Measurements from ENCODE around the gene ITPRIPL2.

ITPRIPL2 gene

GRCh38 chr16:19130385-19130784 is 16.6 kb downstream of the ITPRIPL2 start:
- CTCF ChIA-PET = interaction anchor here (0.6 to 1.6 kb wide), 2 partner anchors 49 to 53 kb away, joined by 4 read pairs; no protein-coding TSS in a partner anchor

GRCh38 chr16:19130852-19131824 is 17.4 kb downstream of the ITPRIPL2 start:
- ChIA-PET POLR2A (interaction anchor here (0.8 to 1.8 kb wide), 5 partner anchors 11 to 45 kb away, joined by 3 to 6 read pairs (median 5); partner anchors contain the start of gene ITPRIPL2), CTCF (interaction anchor here (0.6 to 1.6 kb wide), 2 partner anchors 49 to 54 kb away, joined by 4 read pairs; no protein-coding TSS in a partner anchor)
- no peak for DNase-seq (ENCODE audit: extremely low spot score)
- TF ChIP-seq NFRKB (IDR thresholded peaks at IDR 0.05) (no peak), FOXA1 (IDR thresholded peaks at IDR 0.05) (no peak), LEF1 (IDR thresholded peaks at IDR 0.05; ENCODE audit: borderline replicate concordance) (no peak), TARDBP (IDR thresholded peaks at IDR 0.05) (no peak), FOXM1 (IDR thresholded peaks at IDR 0.05; ENCODE audit: borderline replicate concordance) (no peak), CTBP1 (IDR thresholded peaks at IDR 0.05; ENCODE audit: borderline replicate concordance) (no peak), ARNT (IDR thresholded peaks at IDR 0.05) (no peak), PKNOX1 (IDR thresholded peaks at IDR 0.05) (no peak), ZNF384 (IDR thresholded peaks at IDR 0.05) (no peak), FOXK2 (IDR thresholded peaks at IDR 0.05) (no peak), BHLHE40 (IDR thresholded peaks at IDR 0.05; ENCODE audit: borderline replicate concordance) (no peak), SUZ12 (IDR thresholded peaks at IDR 0.05) (no peak), ELF4 (IDR thresholded peaks at IDR 0.05) (no peak)

More at GRCh38 chr16:19130385-19130784, 16.6 kb downstream of the ITPRIPL2 start:
- POLR2A ChIA-PET = interaction anchor here (0.8 to 1.8 kb wide), 5 partner anchors 11 to 44 kb away, joined by 3 to 6 read pairs (median 5); partner anchors contain the start of gene ITPRIPL2
- TF ChIP-seq SP1 (IDR thresholded peaks at IDR 0.05) (no peak), FOXA1 (IDR thresholded peaks at IDR 0.05) (no peak), SUZ12 (IDR thresholded peaks at IDR 0.05) (no peak)
- no peak for DNase-seq (ENCODE audit: extremely low spot score)

GRCh38 chr16:19131825-19132218 is 18.1 kb downstream of the ITPRIPL2 start:
- CTCF ChIA-PET = interaction anchor here (0.7 to 1.6 kb wide), 3 partner anchors 15 to 48 kb away, joined by 3 to 8 read pairs (median 4); no protein-coding TSS in a partner anchor
- no peak for DNase-seq (ENCODE audit: extremely low spot score)
- TF ChIP-seq ZNF384 (IDR thresholded peaks at IDR 0.05) (no peak), SUZ12 (IDR thresholded peaks at IDR 0.05) (no peak), TARDBP (IDR thresholded peaks at IDR 0.05) (no peak), CTBP1 (IDR thresholded peaks at IDR 0.05; ENCODE audit: borderline replicate concordance) (no peak), HDGF (IDR thresholded peaks at IDR 0.05; ENCODE audit: borderline replicate concordance) (no peak), FOXA1 (IDR thresholded peaks at IDR 0.05) (no peak), FOXM1 (IDR thresholded peaks at IDR 0.05; ENCODE audit: borderline replicate concordance) (no peak), L3MBTL2 (conservative IDR thresholded peaks at IDR 0.05) (no peak), LEF1 (IDR thresholded peaks at IDR 0.05; ENCODE audit: borderline replicate concordance) (no peak), FOXK2 (IDR thresholded peaks at IDR 0.05) (no peak), BHLHE40 (IDR thresholded peaks at IDR 0.05; ENCODE audit: borderline replicate concordance) (no peak), ARNT (IDR thresholded peaks at IDR 0.05) (no peak), PKNOX1 (IDR thresholded peaks at IDR 0.05) (no peak), NFRKB (IDR thresholded peaks at IDR 0.05) (no peak), SP1 (IDR thresholded peaks at IDR 0.05) (no peak), ELF4 (IDR thresholded peaks at IDR 0.05) (no peak)
- POLR2A ChIA-PET = interaction anchor here (1.5 to 1.8 kb wide), 3 partner anchors 12 to 37 kb away, joined by 5 to 6 read pairs (median 6); partner anchors contain the start of gene ITPRIPL2

GRCh38 chr16:19132255-19132654 is 18.5 kb downstream of the ITPRIPL2 start:
- DNase-seq (ENCODE audit: extremely low spot score) = no peak
- ChIA-PET CTCF (interaction anchor here (0.7 to 1.2 kb wide), 2 partner anchors 15 to 48 kb away, joined by 3 to 8 read pairs; no protein-coding TSS in a partner anchor), POLR2A (interaction anchor here (1.3 kb wide), 1 partner anchor 19 kb away, joined by 4 read pairs; the partner anchor contains the start of gene ITPRIPL2)
- TF ChIP-seq SUZ12 (IDR thresholded peaks at IDR 0.05) (no peak), LEF1 (IDR thresholded peaks at IDR 0.05; ENCODE audit: borderline replicate concordance) (no peak), TARDBP (IDR thresholded peaks at IDR 0.05) (no peak), FOXA1 (IDR thresholded peaks at IDR 0.05) (no peak), PKNOX1 (IDR thresholded peaks at IDR 0.05) (no peak), BHLHE40 (IDR thresholded peaks at IDR 0.05; ENCODE audit: borderline replicate concordance) (no peak), HDGF (IDR thresholded peaks at IDR 0.05; ENCODE audit: borderline replicate concordance) (no peak), ELF4 (IDR thresholded peaks at IDR 0.05) (no peak), FOXK2 (IDR thresholded peaks at IDR 0.05) (no peak), FOXM1 (IDR thresholded peaks at IDR 0.05; ENCODE audit: borderline replicate concordance) (no peak), SP1 (IDR thresholded peaks at IDR 0.05) (no peak), L3MBTL2 (conservative IDR thresholded peaks at IDR 0.05) (no peak), CTBP1 (IDR thresholded peaks at IDR 0.05; ENCODE audit: borderline replicate concordance) (no peak)

GRCh38 chr16:19132898-19133297 is 19.1 kb downstream of the ITPRIPL2 start:
- ChIA-PET CTCF (interaction anchor here (1.2 kb wide), 1 partner anchor 16 kb away, joined by 3 read pairs; no protein-coding TSS in a partner anchor), POLR2A (interaction anchor here (1.3 kb wide), 1 partner anchor 19 kb away, joined by 4 read pairs; the partner anchor contains the start of gene ITPRIPL2)
- TF ChIP-seq L3MBTL2 (conservative IDR thresholded peaks at IDR 0.05) = peak; percentile 31; the same call in 1 of the 2 replicates
- TF ChIP-seq FOXA1 (IDR thresholded peaks at IDR 0.05) = no peak
- TF ChIP-seq ELF4 (IDR thresholded peaks at IDR 0.05) = no peak
- DNase-seq (ENCODE audit: extremely low spot score) = no peak
